WTC11 (cell line): ENCODE data around the gene LDLRAD3. TPM values are rescaled to one million over a fixed set of nuclear protein-coding genes. Genes with fewer than 3 reads are reported as not detected.

ENCODE experiments used
- ATAC-seq: fragments of 200-7000 bp; cut with Tn5 transposase; 2 replicates; pipeline ENCODE4 v1.10.0; 2021; ENCODE audit warnings: mild to moderate bottlenecking, moderate library complexity
- CTCF ChIA-PET: fragments of 300-600 bp; sonication (Branson Sonifier 250); formaldehyde crosslinking; loops from one replicate; lab custom pipeline; 2021; ENCODE audit warnings: antibody characterized with exemption; lab: Charles Lee
- POLR2A ChIA-PET: fragments of 350-600 bp; sonication (Branson Sonifier 250); formaldehyde crosslinking; loops from one replicate; lab custom pipeline; 2021; ENCODE audit warnings: antibody characterized with exemption; lab: Charles Lee
- DNase-seq: peaks from one replicate; pipeline ENCODE4 v3.0.0; 2021; ENCODE audit warnings: low spot score
- H3K27ac Mint-ChIP-seq: 2 replicates; pipeline ENCODE4 v1.8.0; 2021; ENCODE audit warnings: mixed read lengths
- H3K27me3 Mint-ChIP-seq: 2 replicates; pipeline ENCODE4 v1.8.0; 2021; ENCODE audit warnings: low read depth, mild to moderate bottlenecking, moderate library complexity, mixed read lengths
- H3K36me3 Mint-ChIP-seq: 2 replicates; pipeline ENCODE4 v1.8.0; 2021; ENCODE audit warnings: mixed read lengths
- H3K4me1 Mint-ChIP-seq: 2 replicates; pipeline ENCODE4 v1.8.0; 2022; ENCODE audit warnings: mixed read lengths
- H3K4me3 Mint-ChIP-seq: 2 replicates; pipeline ENCODE4 v1.8.0; 2021; ENCODE audit warnings: mild to moderate bottlenecking, moderate library complexity, mixed read lengths
- H3K9me3 Mint-ChIP-seq: 2 replicates; pipeline ENCODE4 v1.8.0; 2021; ENCODE audit warnings: mixed read lengths
- ATF1 ChIP-seq: sonication (generic); formaldehyde crosslinking; IDR thresholded peaks from 2 replicates; pipeline ENCODE4 v1.8.1; 2023; ENCODE audit warnings: mild to moderate bottlenecking, moderate library complexity, missing genetic modification reagents
- CREB1 ChIP-seq: sonication (generic); formaldehyde crosslinking; IDR thresholded peaks from 2 replicates; pipeline ENCODE4 v1.8.0; 2023; ENCODE audit warnings: mild to moderate bottlenecking, missing genetic modification reagents
- CTCF ChIP-seq: fragments of 200-600 bp; IDR thresholded peaks from 2 replicates; pipeline ENCODE4 v1.8.0; 2022; ENCODE audit warnings: antibody characterized with exemption
- EMX1 ChIP-seq: fragments of 250-450 bp; sonication (Bioruptor Pico); IDR thresholded peaks from 2 replicates; pipeline ENCODE4 v1.8.0; 2021; ENCODE audit warnings: mild to moderate bottlenecking
- HMGA2 ChIP-seq: fragments of 250-450 bp; sonication (Bioruptor Pico); IDR thresholded peaks from 2 replicates; pipeline ENCODE4 v1.4.0; 2021; ENCODE audit warnings: mild to moderate bottlenecking, moderate library complexity
- IRF2 ChIP-seq: sonication (generic); formaldehyde crosslinking; IDR thresholded peaks from 2 replicates; pipeline ENCODE4 v1.8.0; 2022; ENCODE audit warnings: low read depth, missing genetic modification reagents, borderline replicate concordance
- NFATC4 ChIP-seq: fragments of 250-450 bp; sonication (Bioruptor Pico); IDR thresholded peaks from 2 replicates; pipeline ENCODE4 v1.9.0; 2021; ENCODE audit warnings: mild to moderate bottlenecking
- NFE2L1 ChIP-seq: sonication (generic); formaldehyde crosslinking; IDR thresholded peaks from 2 replicates; pipeline ENCODE4 v1.8.1; 2023; ENCODE audit warnings: missing genetic modification reagents
- RELA ChIP-seq: sonication (generic); formaldehyde crosslinking; IDR thresholded peaks from 2 replicates; pipeline ENCODE4 v1.8.1; 2022; ENCODE audit warnings: missing genetic modification reagents, mild to moderate bottlenecking, borderline replicate concordance
- SMAD4 ChIP-seq: sonication (generic); formaldehyde crosslinking; IDR thresholded peaks from 2 replicates; pipeline ENCODE4 v1.8.0; 2022; ENCODE audit warnings: mild to moderate bottlenecking, missing genetic modification reagents
- TEAD1 ChIP-seq: sonication (generic); formaldehyde crosslinking; IDR thresholded peaks from 2 replicates; pipeline ENCODE4 v1.8.0; 2022; ENCODE audit warnings: mild to moderate bottlenecking, missing genetic modification reagents
- TP53 ChIP-seq: sonication (generic); formaldehyde crosslinking; IDR thresholded peaks from 2 replicates; pipeline ENCODE4 v1.8.1; 2023; ENCODE audit warnings: mild to moderate bottlenecking, missing genetic modification reagents
- ZMAT4 ChIP-seq: fragments of 250-450 bp; sonication (Bioruptor Pico); IDR thresholded peaks from 2 replicates; pipeline ENCODE4 v1.9.0; 2021; ENCODE audit warnings: mild to moderate bottlenecking
- ZNF138 ChIP-seq: sonication (generic); formaldehyde crosslinking; conservative IDR thresholded peaks from 2 replicates; pipeline ENCODE4 v1.8.1; 2022; ENCODE audit warnings: mild to moderate bottlenecking, moderate library complexity, missing genetic modification reagents
- ZNF219 ChIP-seq: sonication (generic); formaldehyde crosslinking; IDR thresholded peaks from 2 replicates; pipeline ENCODE4 v1.8.0; 2023; ENCODE audit warnings: missing genetic modification reagents, mild to moderate bottlenecking, borderline replicate concordance
- ZNF263 ChIP-seq: sonication (generic); formaldehyde crosslinking; IDR thresholded peaks from 2 replicates; pipeline ENCODE4 v1.8.1; 2022; ENCODE audit warnings: low read depth, mild to moderate bottlenecking, moderate library complexity, missing genetic modification reagents
- ZNF317 ChIP-seq: sonication (generic); formaldehyde crosslinking; IDR thresholded peaks from 2 replicates; pipeline ENCODE4 v1.8.1; 2023; ENCODE audit warnings: low read depth, mild to moderate bottlenecking, moderate library complexity, missing genetic modification reagents, borderline replicate concordance
- ZNF532 ChIP-seq: fragments of 250-450 bp; sonication (Bioruptor Pico); IDR thresholded peaks from 2 replicates; pipeline ENCODE4 v1.9.0; 2021; ENCODE audit warnings: mild to moderate bottlenecking, borderline replicate concordance
- total RNA-seq: library from RNA; stranded (reverse); gene quantifications from 3 replicates; pipeline ENCODE4 v1.2.3, GENCODE V29; 2021

Gene LDLRAD3
- total RNA-seq, 1 experiment from 2014 or later = 14.5 TPM

GRCh38 chr11:36212564-36213392, 268.9 kb downstream of the LDLRAD3 start:
- no peak overlapping the region for H3K4me3 Mint-ChIP-seq

GRCh38 chr11:36213393-36213840, 269.6 kb downstream of the LDLRAD3 start:
- H3K27ac Mint-ChIP-seq = no peak overlapping the region
- DNase-seq (no peak), ATAC-seq (no peak)
- H3K36me3 Mint-ChIP-seq = no peaks in the 10 kb centered on the region
- H3K4me3 Mint-ChIP-seq = no peak overlapping the region
- H3K9me3 Mint-ChIP-seq = peaks cover 1% of the 10 kb centered on the region; the same call in 1 of the 2 replicates
- H3K4me1 Mint-ChIP-seq = peaks cover 20% of the 10 kb centered on the region
- TF ChIP-seq ZNF219 (CRISPR knock-in tag) = no peak
- TF ChIP-seq ZNF263 = no peak
- no peak for TF ChIP-seq SMAD4 (CRISPR knock-in tag)
- ChIA-PET CTCF (interaction anchor here (1.2 to 1.5 kb wide), 2 partner anchors 17 to 57 kb away, joined by 3 read pairs; no protein-coding TSS in a partner anchor), POLR2A (interaction anchor here (0.6 kb wide), 1 partner anchor 50 kb away, joined by 4 read pairs; no protein-coding TSS in a partner anchor)
- H3K27me3 Mint-ChIP-seq = no peaks in the 10 kb centered on the region

More at GRCh38 chr11:36212564-36213392, 268.9 kb downstream of the LDLRAD3 start:
- ChIA-PET CTCF (interaction anchor here (1.2 to 2.0 kb wide), 5 partner anchors 17 to 391 kb away, joined by 3 to 8 read pairs (median 5); no protein-coding TSS in a partner anchor), POLR2A (interaction anchor here (0.6 kb wide), 1 partner anchor 49 kb away, joined by 4 read pairs; no protein-coding TSS in a partner anchor)
- DNase-seq = no peak
- no peaks in the 10 kb centered on the region for H3K9me3 Mint-ChIP-seq
- H3K4me1 Mint-ChIP-seq = peaks cover 20% of the 10 kb centered on the region
- H3K27ac Mint-ChIP-seq = no peak overlapping the region
- no peak for ATAC-seq
- H3K36me3 Mint-ChIP-seq = no peaks in the 10 kb centered on the region
- TF ChIP-seq ZNF317 (CRISPR knock-in tag) = no peak
- no peak for TF ChIP-seq ZNF532
- TF ChIP-seq IRF2 (CRISPR knock-in tag) = no peak
- no peak for TF ChIP-seq NFATC4 (CRISPR knock-in tag)
- TF ChIP-seq RELA (CRISPR knock-in tag) = no peak
- no peak for TF ChIP-seq TP53
- no peak for TF ChIP-seq NFE2L1
- TF ChIP-seq SMAD4 (CRISPR knock-in tag) = no peak
- no peak for TF ChIP-seq ATF1 (CRISPR knock-in tag)
- TF ChIP-seq ZNF138 = no peak
- no peak for TF ChIP-seq CREB1 (CRISPR knock-in tag)
- TF ChIP-seq EMX1 (CRISPR knock-in tag) = no peak
- TF ChIP-seq TEAD1 (CRISPR knock-in tag) = no peak
- TF ChIP-seq HMGA2 (CRISPR knock-in tag) = no peak
- TF ChIP-seq CTCF = no peak
- TF ChIP-seq ZMAT4 (CRISPR knock-in tag) = no peak
- no peaks in the 10 kb centered on the region for H3K27me3 Mint-ChIP-seq
